Measurements from ENCODE around the gene KIFBP. TPM values are rescaled to one million over a fixed set of nuclear protein-coding genes. Genes with fewer than 3 reads are reported as not detected.

The KIFBP gene
- total RNA-seq, 4 donors from 2014 or later, result 7.4 to 49.2 (median 30.4) TPM

GRCh38 chr10:69065406-69066361 lies 77.1 kb downstream of the KIFBP start:
- DNase-seq, result no peak
- Histone ChIP-seq H3K27ac (peak overlapping the region; percentile 21 to 36), H3K4me3 (no peak overlapping the region), H3K36me3 (no peaks in the 10 kb centered on the region), H3K4me1 (no peaks in the 10 kb centered on the region), H3K9me3 (no peaks in the 10 kb centered on the region), H3K27me3 (no peaks in the 10 kb centered on the region)
- TF ChIP-seq CTCF (IDR thresholded peaks at IDR 0.05), result no peak
- TF ChIP-seq POLR2A (IDR thresholded peaks at IDR 0.05), result no peak
- intact Hi-C loops (cut with DNase I; ENCODE audit: low total_unique reads), result no loop called here

Other genes with a start within 250 kb of the KIFBP start
- 1 to 10 TPM in 2 of 4 donors, under 1 TPM in 1, not detected in 1; 0.51 to 7.7 (median 4.2) TPM for gene STOX1, start 161.3 kb upstream of the KIFBP start, total RNA-seq
- 10 to 100 TPM; 44.6 to 76.3 (median 49.1) TPM for gene DDX50, start 87.5 kb upstream of the KIFBP start, total RNA-seq
- gene DDX21, start 32.6 kb upstream of the KIFBP start, total RNA-seq, result 10 to 100 TPM; 24.1 to 52.6 (median 38.1) TPM
- gene SRGN, start 99.3 kb downstream of the KIFBP start, total RNA-seq, result 100 to 1,000 TPM in 2 of 4 donors, 10 to 100 TPM in 2; 36.9 to 281 (median 120) TPM
- gene VPS26A, start 135.4 kb downstream of the KIFBP start, total RNA-seq, result 10 to 100 TPM; 22.0 to 67.2 (median 52.1) TPM
- gene SUPV3L1, start 191.4 kb downstream of the KIFBP start, total RNA-seq, result 10 to 100 TPM; 18.5 to 35.0 (median 30.6) TPM
- gene HKDC1, start 231.5 kb downstream of the KIFBP start, total RNA-seq, result 1 to 10 TPM in 1 of 4 donors, under 1 TPM in 1, not detected in 2; 0.27 to 4.0 TPM

All from uterus (tissue), 4 donors.